ENCODE results near the gene CBX1. TPM values are rescaled to one million over a fixed set of nuclear protein-coding genes. Genes with fewer than 3 reads are reported as not detected.

CBX1 gene
- total RNA-seq, 1 experiment from 2014 or later: 157 TPM

- H3K9me3 ChIP-seq (ENCODE audit: control insufficient read depth, insufficient read depth, low read depth, low read length): no peaks in the 10 kb centered on the region
- POLR2A ChIA-PET: interaction anchor here (0.7 kb wide), 1 partner anchor 126 kb away, joined by 4 read pairs; no protein-coding TSS in a partner anchor
- no peaks in the 10 kb centered on the region for H3K27me3 ChIP-seq (ENCODE audit: control insufficient read depth, insufficient read depth, low read length)
- no peak overlapping the region for H3K4me3 ChIP-seq (ENCODE audit: low read depth in 2 of 2, low read length in 2 of 2)
- in situ Hi-C loops (cut with HindIII; ENCODE audit: low pct_unique_long_range_greater_than_20kb, low sequenced_read_pairs) (no loop called here), intact Hi-C loops (cut with micrococcal nuclease; ENCODE audit: unreplicated experiment) (loop anchor here (10.0 kb wide), 1 partner anchor 593 kb away; the partner anchor contains the start of genes HOXB7 and HOXB8)
- H3K36me3 ChIP-seq (ENCODE audit: control insufficient read depth, insufficient read depth, low read length): no peaks in the 10 kb centered on the region
- no TSS peak for BruUV-seq (replicated peaks)
- H3K4me1 ChIP-seq (ENCODE audit: control insufficient read depth, insufficient read depth, low read length): peaks cover 27% of the 10 kb centered on the region
- TF ChIP-seq CTCF (IDR thresholded peaks at IDR 0.05) (no peak), POLR2AphosphoS5 (IDR thresholded peaks at IDR 0.05; ENCODE audit: low read depth, low read length) (no peak), SIN3A (IDR thresholded peaks at IDR 0.05; ENCODE audit: borderline replicate concordance, insufficient read depth, low read depth, low read length) (no peak), REST (IDR thresholded peaks at IDR 0.05; ENCODE audit: insufficient read depth in 1 of 2, low read depth in 2 of 2, low read length in 1 of 2) (no peak), TCF7L2 (IDR thresholded peaks at IDR 0.05; ENCODE audit: low read depth, low read length) (no peak)
- no peak overlapping the region for H3K27ac ChIP-seq (ENCODE audit: low read length)
- CTCF ChIA-PET: interaction anchor here (0.9 to 1.2 kb wide), 2 partner anchors 11 to 75 kb away, joined by 4 to 5 read pairs; no protein-coding TSS in a partner anchor
- DNase-seq (ENCODE audit: low read depth, low spot score): no peak
- no peak for ATAC-seq
These were observed 79.3 kb downstream of the CBX1 start for GRCh38 chr17:48021934-48022333.

Small RNAs within 50 kb of the gene (microRNA-seq; reads per million reads assigned to microRNA genes)
- gene MIR152 (ENCODE audit: unreplicated experiment): 139 reads per million, percentile 58 among the genes with 10 or more reads in this experiment

Other genes starting within 250 kb of the CBX1 start
- gene SP2, start 205.2 kb downstream of the CBX1 start, total RNA-seq (2021; ENCODE audit: unreplicated experiment): 25.6 TPM
- gene PNPO, start 159.9 kb downstream of the CBX1 start, total RNA-seq (2021; ENCODE audit: unreplicated experiment): 20.1 TPM
- gene PRR15L, start 143.6 kb downstream of the CBX1 start, total RNA-seq (2021; ENCODE audit: unreplicated experiment): 0.18 TPM
- 193 TPM for gene CDK5RAP3, start 130.4 kb downstream of the CBX1 start, total RNA-seq (2021; ENCODE audit: unreplicated experiment)
- 5.4 TPM for gene COPZ2, start 63.7 kb downstream of the CBX1 start, total RNA-seq (2021; ENCODE audit: unreplicated experiment)
- 210 TPM for gene NFE2L1, start 53.1 kb downstream of the CBX1 start, total RNA-seq (2021; ENCODE audit: unreplicated experiment)
- gene SNX11, start 6.3 kb upstream of the CBX1 start, total RNA-seq (2021; ENCODE audit: unreplicated experiment): 28.1 TPM